Fibroblast of lung (primary cell): ENCODE data around the gene RHEB. TPM values are rescaled to one million over a fixed set of nuclear protein-coding genes. Genes with fewer than 3 reads are reported as not detected.

Source experiments
- DNase-seq, 2 donors: peaks; one replicate each; pipeline versions ENCODE4 v3.0.0 to v3.0.0-alpha.2; 2010; ENCODE audit warnings: low read depth in 2 of 2
- H2AFZ ChIP-seq: 2 replicates; pipeline ENCODE4 v1.5.1; 2012; ENCODE audit warnings: low read length, control low read depth, inconsistent platforms
- H3K27ac ChIP-seq: 2 replicates; pipeline ENCODE4 v1.5.1; 2011; ENCODE audit warnings: low read length, control low read depth; ENCODE audit not compliant: insufficient read depth
- H3K27me3 ChIP-seq: 2 replicates; pipeline ENCODE4 v1.5.1; 2011; ENCODE audit warnings: mild to moderate bottlenecking, low read length; ENCODE audit not compliant: control insufficient read depth, insufficient read depth
- H3K36me3 ChIP-seq: 2 replicates; pipeline ENCODE4 v1.5.1; 2011; ENCODE audit warnings: low read length; ENCODE audit not compliant: control insufficient read depth, insufficient read depth
- H3K4me1 ChIP-seq: 2 replicates; pipeline ENCODE4 v1.5.1; 2011; ENCODE audit warnings: low read length; ENCODE audit not compliant: control insufficient read depth, insufficient read depth; ENCODE audit errors: extremely low read depth
- H3K4me2 ChIP-seq: 2 replicates; pipeline ENCODE4 v1.5.1; 2011; ENCODE audit warnings: low read length, control low read depth; ENCODE audit not compliant: insufficient read depth; ENCODE audit errors: extremely low read depth
- H3K4me3 ChIP-seq, 4 experiments: fragments of 200-600 bp in 1 of 4; sonication (generic) in 1 of 4; replicated peaks in 1 of 4; 2 replicates each; pipeline ENCODE4 v1.5.1; 2011 to 2016; ENCODE audit warnings: low read length in 4 of 4, low read depth in 3 of 4, mild to moderate bottlenecking in 3 of 4, control low read depth in 2 of 4, inconsistent platforms in 1 of 4, mixed read lengths in 1 of 4; ENCODE audit not compliant: insufficient read depth in 1 of 4; ENCODE audit errors: control extremely low read depth in 1 of 4
- H3K79me2 ChIP-seq: 2 replicates; pipeline ENCODE4 v1.5.1; 2012; ENCODE audit warnings: mild to moderate bottlenecking, low read length, inconsistent platforms; ENCODE audit not compliant: control insufficient read depth, insufficient read depth
- H3K9ac ChIP-seq: 2 replicates; pipeline ENCODE4 v1.5.1; 2011; ENCODE audit warnings: mild to moderate bottlenecking, low read length, control low read depth; ENCODE audit not compliant: insufficient read depth
- H3K9me3 ChIP-seq: 2 replicates; pipeline ENCODE4 v1.5.1; 2012; ENCODE audit warnings: low read depth, low read length; ENCODE audit not compliant: control insufficient read depth, insufficient read depth
- H4K20me1 ChIP-seq: 2 replicates; pipeline ENCODE4 v1.5.1; 2011; ENCODE audit warnings: low read length; ENCODE audit not compliant: control insufficient read depth, insufficient read depth; ENCODE audit errors: extremely low read depth
- CTCF ChIP-seq, 2 donors: IDR thresholded peaks in 1 of 2; conservative IDR thresholded peaks in 1 of 2; 1 replicate in 1 of 2; 2 replicates in 1 of 2; pipeline ENCODE4 v1.5.1; 2011 to 2012; ENCODE audit warnings: low read length in 2 of 2, control low read depth in 1 of 2, inconsistent platforms in 1 of 2, low read depth in 1 of 2, mild to moderate bottlenecking in 1 of 2
- EZH2 ChIP-seq: IDR thresholded peaks from 2 replicates; pipeline ENCODE4 v1.5.1; 2012; ENCODE audit warnings: low read length, control low read depth, mild to moderate bottlenecking; ENCODE audit errors: missing control alignments
- polyA plus RNA-seq, 2 donors: library from polyadenylated mRNA; depleted of rRNA in 1 of 2; stranded (reverse) in 1 of 2; unstranded in 1 of 2; fragments of >200 nt; gene quantifications; 2 replicates each; pipeline ENCODE4 v1.2.1, GENCODE V29; 2011 to 2012; ENCODE audit warnings: missing spikeins in 1 of 2
- total RNA-seq: library from RNA; depleted of rRNA; stranded (reverse); fragments of >200 nt; gene quantifications from 2 replicates; pipeline ENCODE4 v1.2.1, GENCODE V29; 2014

The RHEB gene
- total and polyA plus RNA-seq, 2 donors (not counting 1 experiment from before 2014, with no cell fraction given), result 81.4 to 135 TPM

GRCh38 chr7:151489498-151489897 is 30.2 kb downstream of the RHEB start:
- H3K9ac ChIP-seq, result no peak overlapping the region
- no peaks in the 10 kb centered on the region for H3K27me3 ChIP-seq
- H3K27ac ChIP-seq, result no peak overlapping the region
- peaks cover under 1% of the 10 kb centered on the region for H3K36me3 ChIP-seq
- no peak for TF ChIP-seq CTCF (conservative IDR thresholded peaks at IDR 0.05 in 1 of 2, IDR thresholded peaks at IDR 0.05 in 1 of 2; ENCODE audit: low read depth in 1 of 2, low read length in 2 of 2)
- no peak for TF ChIP-seq EZH2
- H3K79me2 ChIP-seq, result peaks cover 46% of the 10 kb centered on the region
- no peak for DNase-seq
- no peak overlapping the region for H3K4me2 ChIP-seq
- H3K9me3 ChIP-seq, result no peaks in the 10 kb centered on the region
- H3K4me3 ChIP-seq, result no peak overlapping the region
- H3K4me1 ChIP-seq, result peaks cover 3% of the 10 kb centered on the region
- no peak overlapping the region for H2AFZ ChIP-seq
- H4K20me1 ChIP-seq, result no peaks in the 10 kb centered on the region

GRCh38 chr7:151488096-151488495 is 31.6 kb downstream of the RHEB start:
- no peak for DNase-seq
- Histone ChIP-seq H3K36me3 (peaks cover 6% of the 10 kb centered on the region), H3K4me2 (no peak overlapping the region), H4K20me1 (no peaks in the 10 kb centered on the region), H3K27ac (no peak overlapping the region), H2AFZ (no peak overlapping the region), H3K9me3 (no peaks in the 10 kb centered on the region), H3K4me3 (no peak overlapping the region), H3K9ac (no peak overlapping the region), H3K27me3 (no peaks in the 10 kb centered on the region), H3K4me1 (peaks cover 3% of the 10 kb centered on the region), H3K79me2 (peaks cover 41% of the 10 kb centered on the region)
- TF ChIP-seq EZH2 (no peak), CTCF (conservative IDR thresholded peaks at IDR 0.05 in 1 of 2, IDR thresholded peaks at IDR 0.05 in 1 of 2; ENCODE audit: low read depth in 1 of 2, low read length in 2 of 2) (no peak)

GRCh38 chr7:151487228-151487627 is 32.5 kb downstream of the RHEB start:
- Histone ChIP-seq H3K9ac (no peak overlapping the region), H3K4me1 (peaks cover 3% of the 10 kb centered on the region), H3K9me3 (no peaks in the 10 kb centered on the region), H3K36me3 (peaks cover 8% of the 10 kb centered on the region), H4K20me1 (no peaks in the 10 kb centered on the region), H3K27me3 (no peaks in the 10 kb centered on the region), H3K4me2 (no peak overlapping the region), H2AFZ (no peak overlapping the region), H3K27ac (no peak overlapping the region), H3K79me2 (peaks cover 39% of the 10 kb centered on the region), H3K4me3 (no peak overlapping the region)
- no peak for DNase-seq
- TF ChIP-seq CTCF (conservative IDR thresholded peaks at IDR 0.05 in 1 of 2, IDR thresholded peaks at IDR 0.05 in 1 of 2; ENCODE audit: low read depth in 1 of 2, low read length in 2 of 2), result no peak
- no peak for TF ChIP-seq EZH2
